Neural cell (in vitro differentiated cells): ENCODE measurements around the gene ANAPC2.
"Not testable (repeated sequence)": the region's sequence is repeated elsewhere in the genome, so short reads cannot be mapped to it uniquely, and the experiment has no call there.

Experiments used
- EP300 ChIP-seq: fragments of 450-650 bp; conservative IDR thresholded peaks from 2 replicates; pipeline ENCODE4 v1.6.1; 2014; ENCODE audit warnings: antibody characterized with exemption, mild to moderate bottlenecking, moderate library complexity; ENCODE audit not compliant: poor library complexity, severe bottlenecking
- EZH2 ChIP-seq: fragments of 200-600, 300-800 bp; shearing (Covaris generic), sonication (generic); IDR thresholded peaks from 2 replicates; pipeline ENCODE4 v1.6.1; 2014; ENCODE audit warnings: antibody characterized with exemption, low read length, borderline replicate concordance, mild to moderate bottlenecking; ENCODE audit not compliant: insufficient read depth, poor library complexity, severe bottlenecking
- MXI1 ChIP-seq: fragments of 450-650 bp; conservative IDR thresholded peaks from 2 replicates; pipeline ENCODE4 v1.6.1; 2014; ENCODE audit warnings: antibody characterized with exemption, mild to moderate bottlenecking; ENCODE audit not compliant: poor library complexity, severe bottlenecking
- POLR2AphosphoS5 ChIP-seq: IDR thresholded peaks from 2 replicates; pipeline ENCODE4 v1.6.1; 2012
- RAD21 ChIP-seq: fragments of 450-650 bp; conservative IDR thresholded peaks from 2 replicates; pipeline ENCODE4 v1.6.1; 2014; ENCODE audit warnings: antibody characterized with exemption, mild to moderate bottlenecking, moderate library complexity
- REST ChIP-seq: IDR thresholded peaks from 2 replicates; pipeline ENCODE4 v1.6.1; 2012; ENCODE audit warnings: borderline replicate concordance
- SMC3 ChIP-seq: fragments of 450-650 bp; conservative IDR thresholded peaks from 2 replicates; pipeline ENCODE4 v1.6.1; 2014; ENCODE audit warnings: antibody characterized with exemption, mild to moderate bottlenecking, moderate library complexity; ENCODE audit not compliant: poor library complexity
- TAF1 ChIP-seq: IDR thresholded peaks from 2 replicates; pipeline ENCODE4 v1.6.1; 2012; ENCODE audit warnings: low read depth
- TF ChIP-seq, protein P1 (sequence below): fragments of 450-650 bp; IDR thresholded peaks from 2 replicates; pipeline ENCODE4 v1.5.1; 2014; ENCODE audit warnings: antibody characterized with exemption, mild to moderate bottlenecking, moderate library complexity; ENCODE audit not compliant: poor library complexity, severe bottlenecking

GRCh38 chr9:137135154-137135553, 53.2 kb downstream of the ANAPC2 start:
- TF ChIP-seq EZH2, RAD21, TAF1, SMC3, POLR2AphosphoS5, MXI1, EP300, REST: not testable (repeated sequence)
- TF ChIP-seq, protein P1, sequence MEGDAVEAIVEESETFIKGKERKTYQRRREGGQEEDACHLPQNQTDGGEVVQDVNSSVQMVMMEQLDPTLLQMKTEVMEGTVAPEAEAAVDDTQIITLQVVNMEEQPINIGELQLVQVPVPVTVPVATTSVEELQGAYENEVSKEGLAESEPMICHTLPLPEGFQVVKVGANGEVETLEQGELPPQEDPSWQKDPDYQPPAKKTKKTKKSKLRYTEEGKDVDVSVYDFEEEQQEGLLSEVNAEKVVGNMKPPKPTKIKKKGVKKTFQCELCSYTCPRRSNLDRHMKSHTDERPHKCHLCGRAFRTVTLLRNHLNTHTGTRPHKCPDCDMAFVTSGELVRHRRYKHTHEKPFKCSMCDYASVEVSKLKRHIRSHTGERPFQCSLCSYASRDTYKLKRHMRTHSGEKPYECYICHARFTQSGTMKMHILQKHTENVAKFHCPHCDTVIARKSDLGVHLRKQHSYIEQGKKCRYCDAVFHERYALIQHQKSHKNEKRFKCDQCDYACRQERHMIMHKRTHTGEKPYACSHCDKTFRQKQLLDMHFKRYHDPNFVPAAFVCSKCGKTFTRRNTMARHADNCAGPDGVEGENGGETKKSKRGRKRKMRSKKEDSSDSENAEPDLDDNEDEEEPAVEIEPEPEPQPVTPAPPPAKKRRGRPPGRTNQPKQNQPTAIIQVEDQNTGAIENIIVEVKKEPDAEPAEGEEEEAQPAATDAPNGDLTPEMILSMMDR: not testable (repeated sequence)
